GM06990 (cell line): ENCODE data around the gene ZNF236.

Experiments
- DNase-seq: peaks from one replicate; pipeline ENCODE4 v3.0.0-alpha.2; 2011; ENCODE audit not compliant: insufficient read length; ENCODE audit errors: extremely low read depth
- H3K27me3 ChIP-seq: replicated peaks from 2 replicates; pipeline ENCODE4 v1.6.0; 2011; ENCODE audit warnings: low read length; ENCODE audit not compliant: control insufficient read depth, insufficient read depth
- H3K36me3 ChIP-seq: 2 replicates; pipeline ENCODE4 v1.5.1; 2011; ENCODE audit warnings: low read length; ENCODE audit not compliant: control insufficient read depth, insufficient read depth
- H3K4me3 ChIP-seq: replicated peaks from 2 replicates; pipeline ENCODE4 v1.5.1; 2011; ENCODE audit warnings: low read depth, mild to moderate bottlenecking, control low read depth, low read length
- TF ChIP-seq, protein P1 (sequence below): IDR thresholded peaks from 2 replicates; pipeline ENCODE4 v1.5.1; 2011; ENCODE audit warnings: low read length, control low read depth, mild to moderate bottlenecking, inconsistent platforms; ENCODE audit not compliant: insufficient read depth, poor library complexity, severe bottlenecking

Gene ZNF236

DNA sequence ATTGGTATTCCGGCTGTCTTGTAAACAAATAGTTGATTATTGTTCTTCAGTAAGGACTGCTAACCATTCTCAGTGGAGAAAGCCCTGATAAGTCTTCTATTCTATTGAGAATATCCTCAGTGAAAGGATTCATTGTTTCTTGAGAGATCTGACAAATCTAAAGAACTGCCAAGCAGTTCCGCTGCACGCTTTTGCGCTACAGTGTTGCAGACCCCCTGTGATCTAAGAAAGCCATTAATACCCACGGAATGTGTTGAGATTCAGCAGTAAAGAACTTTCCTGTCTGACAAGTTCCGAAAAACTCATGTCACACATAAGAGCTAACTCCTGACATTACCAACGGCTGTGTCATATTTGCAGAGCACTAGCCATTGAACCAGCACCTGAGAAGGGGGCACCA, 63.8 kb downstream of the ZNF236 start:
- Histone ChIP-seq H3K27me3 (no peaks in the 10 kb centered on the region), H3K36me3 (peaks cover 10% of the 10 kb centered on the region), H3K4me3 (no peak overlapping the region)
- no peak for DNase-seq
- TF ChIP-seq, protein P1, sequence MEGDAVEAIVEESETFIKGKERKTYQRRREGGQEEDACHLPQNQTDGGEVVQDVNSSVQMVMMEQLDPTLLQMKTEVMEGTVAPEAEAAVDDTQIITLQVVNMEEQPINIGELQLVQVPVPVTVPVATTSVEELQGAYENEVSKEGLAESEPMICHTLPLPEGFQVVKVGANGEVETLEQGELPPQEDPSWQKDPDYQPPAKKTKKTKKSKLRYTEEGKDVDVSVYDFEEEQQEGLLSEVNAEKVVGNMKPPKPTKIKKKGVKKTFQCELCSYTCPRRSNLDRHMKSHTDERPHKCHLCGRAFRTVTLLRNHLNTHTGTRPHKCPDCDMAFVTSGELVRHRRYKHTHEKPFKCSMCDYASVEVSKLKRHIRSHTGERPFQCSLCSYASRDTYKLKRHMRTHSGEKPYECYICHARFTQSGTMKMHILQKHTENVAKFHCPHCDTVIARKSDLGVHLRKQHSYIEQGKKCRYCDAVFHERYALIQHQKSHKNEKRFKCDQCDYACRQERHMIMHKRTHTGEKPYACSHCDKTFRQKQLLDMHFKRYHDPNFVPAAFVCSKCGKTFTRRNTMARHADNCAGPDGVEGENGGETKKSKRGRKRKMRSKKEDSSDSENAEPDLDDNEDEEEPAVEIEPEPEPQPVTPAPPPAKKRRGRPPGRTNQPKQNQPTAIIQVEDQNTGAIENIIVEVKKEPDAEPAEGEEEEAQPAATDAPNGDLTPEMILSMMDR, result no peak

DNA sequence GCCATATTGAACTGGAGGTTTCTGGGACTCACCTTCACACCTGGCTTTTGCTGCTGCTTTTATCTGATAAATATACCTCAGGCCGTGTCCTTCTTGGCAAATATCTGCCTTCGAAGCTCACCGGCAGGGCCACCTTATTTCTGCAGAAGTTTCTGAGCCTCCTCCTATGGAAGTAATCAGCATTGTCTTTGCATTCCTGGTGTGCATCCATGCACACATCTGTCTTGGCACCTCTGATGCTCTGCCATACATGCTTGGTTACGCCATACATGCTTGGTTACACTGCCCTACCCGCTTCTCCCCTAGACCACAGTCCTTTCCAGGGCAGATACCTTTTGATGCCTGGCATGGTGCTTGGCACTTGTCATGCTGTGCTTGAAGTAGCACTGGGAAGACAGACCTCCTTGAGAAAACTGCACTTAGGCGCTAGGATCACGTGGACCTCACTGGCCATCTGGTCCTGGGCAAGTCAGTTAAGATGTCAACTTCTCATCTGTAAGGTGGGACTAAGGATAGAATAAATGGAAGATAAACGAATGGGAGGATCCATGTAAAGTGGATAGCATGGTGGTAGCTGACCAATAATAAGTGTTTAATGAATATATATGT, 66.8 kb downstream of the ZNF236 start:
- peaks cover 2% of the 10 kb centered on the region for H3K36me3 ChIP-seq

DNA sequence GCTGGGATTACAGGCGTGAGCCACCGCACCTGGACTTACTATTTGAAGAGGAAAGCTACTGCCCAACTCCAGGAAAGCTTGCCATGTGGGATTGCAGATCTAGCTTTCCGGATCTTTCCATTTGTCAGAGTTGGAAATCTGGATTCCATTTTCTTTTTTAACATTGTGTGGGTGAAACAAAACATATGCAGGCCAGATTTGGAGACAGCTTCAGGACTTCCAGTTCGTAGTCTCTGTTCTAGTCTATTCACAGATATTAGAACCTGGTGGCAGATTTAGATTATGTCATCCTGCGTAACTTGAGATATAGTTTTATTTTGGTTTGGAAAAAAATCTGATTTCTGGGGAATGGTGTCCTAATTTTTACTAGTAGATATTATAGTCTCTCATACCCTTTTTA, 70.5 kb downstream of the ZNF236 start:
- DNase-seq, result no peak
- Histone ChIP-seq H3K4me3 (no peak overlapping the region), H3K36me3 (peaks cover 26% of the 10 kb centered on the region), H3K27me3 (no peaks in the 10 kb centered on the region)
- TF ChIP-seq, protein P1, result no peak

More for the DNA sequence above, 66.8 kb downstream of the ZNF236 start:
- no peak for DNase-seq
- Histone ChIP-seq H3K27me3 (no peaks in the 10 kb centered on the region), H3K4me3 (no peak overlapping the region)
- TF ChIP-seq, protein P1, result no peak

DNA sequence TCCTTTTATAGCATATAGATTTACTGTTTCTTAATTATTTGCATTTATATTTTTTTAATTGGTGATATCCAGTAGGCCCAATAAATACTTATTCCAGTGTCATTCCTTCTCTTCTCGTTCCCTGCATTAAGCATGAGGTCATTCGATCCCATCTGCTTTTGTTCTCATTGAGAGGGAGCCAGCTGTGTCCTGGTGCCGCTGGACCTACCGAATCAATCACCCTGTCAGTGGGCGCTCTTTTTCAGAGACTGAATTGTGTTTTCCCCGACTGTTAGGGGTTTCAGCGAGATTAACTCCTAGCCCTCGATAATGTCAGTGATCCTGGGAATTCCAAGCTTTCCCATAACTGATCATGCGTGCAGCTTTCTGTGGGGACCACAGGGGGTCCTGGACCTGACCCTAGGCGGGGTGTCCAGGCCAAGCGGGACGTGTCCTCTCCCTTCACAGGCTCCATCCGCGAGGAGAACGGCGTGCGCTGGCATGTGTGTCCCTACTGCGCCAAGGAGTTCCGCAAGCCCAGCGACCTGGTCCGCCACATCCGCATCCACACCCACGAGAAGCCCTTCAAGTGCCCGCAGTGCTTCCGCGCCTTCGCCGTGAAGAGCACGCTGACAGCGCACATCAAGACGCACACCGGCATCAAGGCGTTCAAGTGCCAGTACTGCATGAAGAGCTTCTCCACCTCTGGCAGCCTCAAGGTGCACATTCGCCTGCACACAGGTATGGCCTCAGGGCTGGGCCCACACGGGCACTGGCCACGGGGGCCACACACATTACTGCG, 72.4 kb downstream of the ZNF236 start:
- TF ChIP-seq, protein P1, result no peak
- no peaks in the 10 kb centered on the region for H3K27me3 ChIP-seq
- H3K4me3 ChIP-seq, result no peak overlapping the region
- H3K36me3 ChIP-seq, result peaks cover 26% of the 10 kb centered on the region
- no peak for DNase-seq

DNA sequence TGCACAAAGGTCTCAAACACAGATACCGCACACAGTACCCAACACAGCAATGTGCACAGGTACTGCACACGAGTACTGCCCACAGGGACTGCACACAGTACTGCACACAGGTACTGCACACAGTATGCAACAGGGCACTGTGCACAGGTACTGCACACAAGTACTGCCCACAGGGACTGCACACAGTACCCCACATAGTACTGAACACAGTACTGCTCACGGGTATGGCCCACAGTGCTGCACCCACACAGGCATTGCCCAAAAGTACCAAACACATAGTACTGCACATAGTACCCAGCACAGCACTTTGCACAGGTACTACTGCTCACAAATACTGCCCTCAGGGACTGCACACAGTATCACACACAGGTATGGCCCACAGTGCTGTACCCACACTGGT, 73.1 kb downstream of the ZNF236 start:
- TF ChIP-seq, protein P1, result no peak
- Histone ChIP-seq H3K27me3 (no peaks in the 10 kb centered on the region), H3K36me3 (peaks cover 26% of the 10 kb centered on the region), H3K4me3 (no peak overlapping the region)
- no peak for DNase-seq
